ENCODE data around the gene MYOZ2. TPM values are rescaled to one million over a fixed set of nuclear protein-coding genes. Genes with fewer than 3 reads are reported as not detected.
A peak's percentile ranks its signal among the peaks of the same experiment; 100 is the strongest.

The MYOZ2 gene
- total RNA-seq, 2 donors from 2014 or later = not detected

- Mint-ChIP-seq H3K4me1 (ENCODE audit: low read depth) (no peaks in the 10 kb centered on the region), H3K9me3 (no peaks in the 10 kb centered on the region), H3K4me3 (no peak overlapping the region), H3K27ac (no peak overlapping the region), H3K36me3 (ENCODE audit: insufficient read depth in 2 of 2) (no peaks in the 10 kb centered on the region), H3K27me3 (ENCODE audit: low read depth) (peaks cover 19% of the 10 kb centered on the region)
- ATAC-seq (replicated peaks in 1 of 2) = no peak
- DNase-seq = no peak
Observed at GRCh38 chr4:119179011-119179410, 43.4 kb downstream of the MYOZ2 start.

- Mint-ChIP-seq H3K9me3 (no peaks in the 10 kb centered on the region), H3K27ac (no peak overlapping the region), H3K4me3 (no peak overlapping the region), H3K4me1 (ENCODE audit: low read depth) (no peaks in the 10 kb centered on the region), H3K36me3 (ENCODE audit: insufficient read depth in 2 of 2) (no peaks in the 10 kb centered on the region), H3K27me3 (ENCODE audit: low read depth) (peaks cover under 1% of the 10 kb centered on the region)
- ATAC-seq (replicated peaks in 1 of 2) = no peak
- DNase-seq = no peak
Observed at GRCh38 chr4:119184128-119184527, 48.5 kb downstream of the MYOZ2 start.

- Mint-ChIP-seq H3K36me3 (ENCODE audit: insufficient read depth in 2 of 2) (no peaks in the 10 kb centered on the region), H3K27me3 (ENCODE audit: low read depth) (no peaks in the 10 kb centered on the region), H3K4me3 (no peak overlapping the region), H3K9me3 (no peaks in the 10 kb centered on the region), H3K4me1 (ENCODE audit: low read depth) (no peaks in the 10 kb centered on the region), H3K27ac (no peak overlapping the region)
- DNase-seq (no peak), ATAC-seq (replicated peaks in 1 of 2) (no peak)
Observed at GRCh38 chr4:119189638-119190037, 54.0 kb downstream of the MYOZ2 start.

GRCh38 chr4:119190354-119190753 lies 54.7 kb downstream of the MYOZ2 start:
- no peaks in the 10 kb centered on the region for H3K9me3 Mint-ChIP-seq
- DNase-seq (no peak), ATAC-seq (replicated peaks in 1 of 2) (no peak)
- no peaks in the 10 kb centered on the region for H3K27me3 Mint-ChIP-seq (ENCODE audit: low read depth)
- no peaks in the 10 kb centered on the region for H3K36me3 Mint-ChIP-seq (ENCODE audit: insufficient read depth in 2 of 2)
- no peak overlapping the region for H3K4me3 Mint-ChIP-seq
- H3K27ac Mint-ChIP-seq = no peak overlapping the region
- H3K4me1 Mint-ChIP-seq (ENCODE audit: low read depth) = no peaks in the 10 kb centered on the region

- ATAC-seq (replicated peaks in 1 of 2) (no peak), DNase-seq (no peak)
- Mint-ChIP-seq H3K27me3 (ENCODE audit: low read depth) (no peaks in the 10 kb centered on the region), H3K4me1 (ENCODE audit: low read depth) (no peaks in the 10 kb centered on the region), H3K4me3 (no peak overlapping the region), H3K9me3 (peaks cover 0 to 2% of the 10 kb centered on the region in 2 donors), H3K27ac (no peak overlapping the region), H3K36me3 (ENCODE audit: insufficient read depth in 2 of 2) (no peaks in the 10 kb centered on the region)
Observed at GRCh38 chr4:119191505-119191904, 55.9 kb downstream of the MYOZ2 start.

GRCh38 chr4:119197772-119198212 lies 62.2 kb downstream of the MYOZ2 start:
- H3K27me3 Mint-ChIP-seq (ENCODE audit: low read depth) = peaks cover 25% of the 10 kb centered on the region
- ATAC-seq (replicated peaks in 1 of 2) (no peak), DNase-seq (no peak)
- no peak overlapping the region for H3K4me3 Mint-ChIP-seq
- no peak overlapping the region for H3K27ac Mint-ChIP-seq
- H3K36me3 Mint-ChIP-seq (ENCODE audit: insufficient read depth in 2 of 2) = peaks cover 3 to 6% of the 10 kb centered on the region in 2 donors
- no peaks in the 10 kb centered on the region for H3K4me1 Mint-ChIP-seq (ENCODE audit: low read depth)
- peaks cover 7% of the 10 kb centered on the region in 2 donors for H3K9me3 Mint-ChIP-seq

GRCh38 chr4:119204916-119205315 lies 69.3 kb downstream of the MYOZ2 start:
- ATAC-seq (replicated peaks in 1 of 2) (no peak), DNase-seq (no peak)
- no peaks in the 10 kb centered on the region for H3K36me3 Mint-ChIP-seq (ENCODE audit: insufficient read depth in 2 of 2)
- H3K27ac Mint-ChIP-seq = no peak overlapping the region
- no peak overlapping the region for H3K4me3 Mint-ChIP-seq
- H3K27me3 Mint-ChIP-seq (ENCODE audit: low read depth) = peaks cover 26% of the 10 kb centered on the region
- peaks cover 3 to 4% of the 10 kb centered on the region in 2 donors for H3K9me3 Mint-ChIP-seq
- H3K4me1 Mint-ChIP-seq (ENCODE audit: low read depth) = peaks cover 21% of the 10 kb centered on the region

GRCh38 chr4:119205690-119206089 lies 70.1 kb downstream of the MYOZ2 start:
- ATAC-seq (replicated peaks in 1 of 2) (no peak), DNase-seq (no peak)
- peaks cover 20% of the 10 kb centered on the region for H3K27me3 Mint-ChIP-seq (ENCODE audit: low read depth)
- H3K36me3 Mint-ChIP-seq (ENCODE audit: insufficient read depth in 2 of 2) = no peaks in the 10 kb centered on the region
- H3K4me3 Mint-ChIP-seq = no peak overlapping the region
- H3K27ac Mint-ChIP-seq = no peak overlapping the region
- peaks cover 26% of the 10 kb centered on the region for H3K4me1 Mint-ChIP-seq (ENCODE audit: low read depth)
- H3K9me3 Mint-ChIP-seq = peaks cover 0 to 3% of the 10 kb centered on the region in 2 donors

GRCh38 chr4:119206178-119206577 lies 70.5 kb downstream of the MYOZ2 start:
- Mint-ChIP-seq H3K9me3 (peaks cover 0 to 3% of the 10 kb centered on the region in 2 donors), H3K27me3 (ENCODE audit: low read depth) (peaks cover 15% of the 10 kb centered on the region), H3K4me3 (no peak overlapping the region), H3K27ac (no peak overlapping the region), H3K36me3 (ENCODE audit: insufficient read depth in 2 of 2) (no peaks in the 10 kb centered on the region), H3K4me1 (ENCODE audit: low read depth) (peaks cover 31% of the 10 kb centered on the region)
- no peak for ATAC-seq (replicated peaks in 1 of 2)
- no peak for DNase-seq

- H3K4me1 Mint-ChIP-seq (ENCODE audit: low read depth) = peaks cover 38% of the 10 kb centered on the region
Observed at GRCh38 chr4:119207051-119207450, 71.4 kb downstream of the MYOZ2 start.

GRCh38 chr4:119209077-119209476 lies 73.4 kb downstream of the MYOZ2 start:
- H3K4me1 Mint-ChIP-seq (ENCODE audit: low read depth) = peaks cover 44% of the 10 kb centered on the region
- ATAC-seq (replicated peaks in 1 of 2) = peak; percentile 58 to 59
- peak; percentile 67 to 72 for DNase-seq
- peak overlapping the region; percentile 48 to 78 for H3K4me3 Mint-ChIP-seq
- no peaks in the 10 kb centered on the region for H3K9me3 Mint-ChIP-seq
- peaks cover 0 to 3% of the 10 kb centered on the region in 2 donors for H3K36me3 Mint-ChIP-seq (ENCODE audit: insufficient read depth in 2 of 2)
- H3K27me3 Mint-ChIP-seq (ENCODE audit: low read depth) = no peaks in the 10 kb centered on the region
- peak overlapping the region; percentile 95 for H3K27ac Mint-ChIP-seq

More at GRCh38 chr4:119207051-119207450, 71.4 kb downstream of the MYOZ2 start:
- ATAC-seq (replicated peaks in 1 of 2) (no peak), DNase-seq (no peak)
- Mint-ChIP-seq H3K4me3 (no peak overlapping the region), H3K36me3 (ENCODE audit: insufficient read depth in 2 of 2) (peaks cover 0 to under 1% of the 10 kb centered on the region in 2 donors), H3K27ac (no peak overlapping the region), H3K27me3 (ENCODE audit: low read depth) (peaks cover 9% of the 10 kb centered on the region), H3K9me3 (no peaks in the 10 kb centered on the region)

- Mint-ChIP-seq H3K27ac (peak overlapping the region; percentile 95), H3K27me3 (ENCODE audit: low read depth) (no peaks in the 10 kb centered on the region), H3K9me3 (no peaks in the 10 kb centered on the region), H3K4me1 (ENCODE audit: low read depth) (peaks cover 47% of the 10 kb centered on the region), H3K4me3 (peak overlapping the region; percentile 48 to 78), H3K36me3 (ENCODE audit: insufficient read depth in 2 of 2) (peaks cover 0 to 3% of the 10 kb centered on the region in 2 donors)
- DNase-seq (no peak), ATAC-seq (replicated peaks in 1 of 2) (no peak)
Observed at GRCh38 chr4:119209586-119209985, 74.0 kb downstream of the MYOZ2 start.

- Mint-ChIP-seq H3K4me1 (ENCODE audit: low read depth) (peaks cover 51% of the 10 kb centered on the region), H3K9me3 (no peaks in the 10 kb centered on the region)
- no peak for ATAC-seq (replicated peaks in 1 of 2)
Observed at GRCh38 chr4:119210775-119211174, 75.1 kb downstream of the MYOZ2 start.

GRCh38 chr4:119211867-119212233 lies 76.2 kb downstream of the MYOZ2 start:
- ATAC-seq (replicated peaks in 1 of 2) (peak in 1 of 2 donors; percentile 0), DNase-seq (no peak)
- Mint-ChIP-seq H3K4me1 (ENCODE audit: low read depth) (peaks cover 51% of the 10 kb centered on the region), H3K9me3 (no peaks in the 10 kb centered on the region), H3K36me3 (ENCODE audit: insufficient read depth in 2 of 2) (peaks cover 0 to 3% of the 10 kb centered on the region in 2 donors), H3K4me3 (peak overlapping the region; percentile 87 to 96), H3K27ac (peak overlapping the region; percentile 80), H3K27me3 (ENCODE audit: low read depth) (no peaks in the 10 kb centered on the region)

More at GRCh38 chr4:119210775-119211174, 75.1 kb downstream of the MYOZ2 start:
- DNase-seq = no peak
- peak overlapping the region; percentile 80 for H3K27ac Mint-ChIP-seq
- H3K27me3 Mint-ChIP-seq (ENCODE audit: low read depth) = no peaks in the 10 kb centered on the region
- peaks cover 0 to 3% of the 10 kb centered on the region in 2 donors for H3K36me3 Mint-ChIP-seq (ENCODE audit: insufficient read depth in 2 of 2)
- peak overlapping the region; percentile 87 to 96 for H3K4me3 Mint-ChIP-seq
